Endothelial cell (in vitro differentiated cells): Measurements from ENCODE around the gene ELAVL2. TPM values are rescaled to one million over a fixed set of nuclear protein-coding genes. Genes with fewer than 3 reads are reported as not detected.

Source experiments
- DNase-seq: peaks from one replicate; pipeline ENCODE4 v3.0.0; 2021; ENCODE audit warnings: low spot score
- H3K27ac Mint-ChIP-seq: one replicate; pipeline ENCODE4 v1.8.0; 2021; ENCODE audit warnings: mixed read lengths, inconsistent platforms; ENCODE audit not compliant: unreplicated experiment
- H3K27me3 Mint-ChIP-seq: one replicate; pipeline ENCODE4 v1.8.0; 2021; ENCODE audit warnings: mild to moderate bottlenecking, moderate library complexity, mixed read lengths, inconsistent platforms; ENCODE audit not compliant: unreplicated experiment
- H3K36me3 Mint-ChIP-seq: one replicate; pipeline ENCODE4 v1.8.0; 2021; ENCODE audit warnings: mild to moderate bottlenecking, low read depth, mixed read lengths, inconsistent platforms; ENCODE audit not compliant: unreplicated experiment
- H3K4me1 Mint-ChIP-seq: one replicate; pipeline ENCODE4 v1.8.0; 2021; ENCODE audit warnings: mild to moderate bottlenecking, mixed read lengths, inconsistent platforms; ENCODE audit not compliant: unreplicated experiment
- H3K4me3 Mint-ChIP-seq: one replicate; pipeline ENCODE4 v1.8.0; 2021; ENCODE audit warnings: mild to moderate bottlenecking, mixed read lengths, inconsistent platforms; ENCODE audit not compliant: unreplicated experiment
- H3K9me3 Mint-ChIP-seq: one replicate; pipeline ENCODE4 v1.8.0; 2021; ENCODE audit warnings: mixed read lengths, inconsistent platforms; ENCODE audit not compliant: unreplicated experiment
- total RNA-seq: library from RNA; stranded (reverse); fragmentation: NEBNext Ultra II Directional; extraction: Animal tissue kit (Norgen Biotek cat#: 25700); gene quantifications from one replicate; pipeline ENCODE4 v1.2.1, GENCODE V29; 2021; ENCODE audit not compliant: unreplicated experiment
- TF ChIP-seq, protein P1 (sequence below): fragments of 200-600 bp; sonication (generic); IDR thresholded peaks from one replicate; pipeline ENCODE4 v1.5.0; 2021; ENCODE audit warnings: antibody characterized with exemption; ENCODE audit not compliant: unreplicated experiment

Gene ELAVL2
- total RNA-seq, 1 donor from 2014 or later: 10.3 TPM

GRCh38 chr9:23695572-23695971, 130.5 kb downstream of the ELAVL2 start:
- Mint-ChIP-seq H3K27me3 (no peaks in the 10 kb centered on the region), H3K4me1 (peaks cover 2% of the 10 kb centered on the region), H3K4me3 (no peak overlapping the region), H3K27ac (no peak overlapping the region), H3K9me3 (no peaks in the 10 kb centered on the region), H3K36me3 (no peaks in the 10 kb centered on the region)
- TF ChIP-seq, protein P1, sequence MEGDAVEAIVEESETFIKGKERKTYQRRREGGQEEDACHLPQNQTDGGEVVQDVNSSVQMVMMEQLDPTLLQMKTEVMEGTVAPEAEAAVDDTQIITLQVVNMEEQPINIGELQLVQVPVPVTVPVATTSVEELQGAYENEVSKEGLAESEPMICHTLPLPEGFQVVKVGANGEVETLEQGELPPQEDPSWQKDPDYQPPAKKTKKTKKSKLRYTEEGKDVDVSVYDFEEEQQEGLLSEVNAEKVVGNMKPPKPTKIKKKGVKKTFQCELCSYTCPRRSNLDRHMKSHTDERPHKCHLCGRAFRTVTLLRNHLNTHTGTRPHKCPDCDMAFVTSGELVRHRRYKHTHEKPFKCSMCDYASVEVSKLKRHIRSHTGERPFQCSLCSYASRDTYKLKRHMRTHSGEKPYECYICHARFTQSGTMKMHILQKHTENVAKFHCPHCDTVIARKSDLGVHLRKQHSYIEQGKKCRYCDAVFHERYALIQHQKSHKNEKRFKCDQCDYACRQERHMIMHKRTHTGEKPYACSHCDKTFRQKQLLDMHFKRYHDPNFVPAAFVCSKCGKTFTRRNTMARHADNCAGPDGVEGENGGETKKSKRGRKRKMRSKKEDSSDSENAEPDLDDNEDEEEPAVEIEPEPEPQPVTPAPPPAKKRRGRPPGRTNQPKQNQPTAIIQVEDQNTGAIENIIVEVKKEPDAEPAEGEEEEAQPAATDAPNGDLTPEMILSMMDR: no peak
- no peak for DNase-seq

DNA sequence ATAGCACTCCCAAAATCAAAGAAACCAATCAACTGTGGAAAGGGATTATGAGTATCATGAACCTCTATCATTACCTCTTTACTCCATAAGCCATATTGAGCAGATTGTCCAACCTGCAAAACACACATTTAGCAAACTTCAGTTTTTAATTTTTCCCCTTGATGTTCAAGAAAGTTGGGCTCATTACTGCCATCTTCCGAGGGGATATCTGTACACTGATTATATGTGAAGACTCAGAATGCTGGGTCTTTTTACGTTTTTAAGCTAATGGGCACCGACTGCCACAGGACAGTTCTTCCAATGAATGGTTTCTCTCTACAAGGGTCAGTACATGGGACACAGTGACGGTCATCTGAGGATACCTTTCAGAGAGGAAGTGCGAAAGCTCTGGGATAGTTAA, 132.7 kb downstream of the ELAVL2 start:
- TF ChIP-seq, protein P1: no peak
- no peak for DNase-seq
- H3K9me3 Mint-ChIP-seq: no peaks in the 10 kb centered on the region
- H3K27ac Mint-ChIP-seq: no peak overlapping the region
- H3K36me3 Mint-ChIP-seq: no peaks in the 10 kb centered on the region
- no peaks in the 10 kb centered on the region for H3K27me3 Mint-ChIP-seq
- H3K4me3 Mint-ChIP-seq: no peak overlapping the region
- H3K4me1 Mint-ChIP-seq: peaks cover 10% of the 10 kb centered on the region

- TF ChIP-seq, protein P1: no peak
- Mint-ChIP-seq H3K4me3 (no peak overlapping the region), H3K4me1 (peaks cover 33% of the 10 kb centered on the region), H3K36me3 (no peaks in the 10 kb centered on the region), H3K27me3 (no peaks in the 10 kb centered on the region), H3K9me3 (no peaks in the 10 kb centered on the region), H3K27ac (no peak overlapping the region)
- no peak for DNase-seq
Measured at GRCh38 chr9:23686896-23687295, 139.1 kb downstream of the ELAVL2 start.

DNA sequence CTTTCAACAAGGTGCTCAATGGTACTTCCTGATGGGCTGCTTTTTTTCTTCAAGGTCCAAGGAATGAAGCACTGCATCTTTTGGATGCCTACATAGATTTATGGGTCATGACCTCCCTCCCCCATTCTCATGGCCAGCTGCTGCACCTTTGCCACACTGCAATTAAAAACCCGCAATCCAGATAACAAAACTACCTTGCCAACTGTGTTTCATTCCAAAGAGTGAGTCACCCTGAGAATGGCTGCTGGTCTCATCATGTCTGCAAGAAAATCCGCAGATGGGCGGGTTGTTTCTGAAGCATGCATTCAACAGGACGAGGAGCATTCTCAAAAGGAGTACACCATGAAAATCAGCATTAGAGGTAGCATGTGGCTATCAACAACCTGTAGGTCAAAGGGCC, 139.8 kb downstream of the ELAVL2 start:
- no peak for DNase-seq
- no peak overlapping the region for H3K27ac Mint-ChIP-seq
- H3K4me1 Mint-ChIP-seq: peaks cover 35% of the 10 kb centered on the region

GRCh38 chr9:23683611-23684061, 142.4 kb downstream of the ELAVL2 start:
- Mint-ChIP-seq H3K9me3 (no peaks in the 10 kb centered on the region), H3K4me3 (no peak overlapping the region), H3K36me3 (no peaks in the 10 kb centered on the region), H3K27ac (peak overlapping the region; percentile 81), H3K4me1 (peaks cover 39% of the 10 kb centered on the region), H3K27me3 (no peaks in the 10 kb centered on the region)
- TF ChIP-seq, protein P1: no peak
- no peak for DNase-seq

More for the DNA sequence above, 139.8 kb downstream of the ELAVL2 start:
- H3K36me3 Mint-ChIP-seq: no peaks in the 10 kb centered on the region
- H3K27me3 Mint-ChIP-seq: no peaks in the 10 kb centered on the region
- no peaks in the 10 kb centered on the region for H3K9me3 Mint-ChIP-seq
- no peak overlapping the region for H3K4me3 Mint-ChIP-seq
- TF ChIP-seq, protein P1: no peak
